Tongue (tissue), 2 donors: ENCODE measurements around the gene PRDX3. TPM values are rescaled to one million over a fixed set of nuclear protein-coding genes. Genes with fewer than 3 reads are reported as not detected.
"Not testable (repeated sequence)": the region's sequence is repeated elsewhere in the genome, so short reads cannot be mapped to it uniquely, and the experiment has no call there.

Experiments
- DNase-seq: peaks from one replicate; pipeline ENCODE4 v3.0.0-alpha.2; 2015
- total RNA-seq: library from RNA; depleted of rRNA; stranded (reverse); fragments of >200 nt; gene quantifications from one replicate; pipeline ENCODE4 v1.2.3, GENCODE V29; 2014

Gene PRDX3
- total RNA-seq, 1 donor from 2014 or later: 184 TPM

- DNase-seq: peak; percentile 87
These were observed 28.2 kb upstream of the PRDX3 start for GRCh38 chr10:119206603-119207365.

GRCh38 chr10:119205894-119206602 is 27.4 kb upstream of the PRDX3 start:
- DNase-seq: peak; percentile 44

GRCh38 chr10:119203006-119203405 is 24.4 kb upstream of the PRDX3 start:
- DNase-seq: no peak

GRCh38 chr10:119201233-119201632 is 22.6 kb upstream of the PRDX3 start:
- DNase-seq: no peak

- peak; percentile 90 for DNase-seq
These were observed 20.8 kb upstream of the PRDX3 start for GRCh38 chr10:119199231-119199992.

- DNase-seq: no peak
These were observed 19.8 kb upstream of the PRDX3 start for GRCh38 chr10:119198438-119198837.

GRCh38 chr10:119197921-119198320 is 19.3 kb upstream of the PRDX3 start:
- DNase-seq: no peak

GRCh38 chr10:119191881-119192280 is 13.3 kb upstream of the PRDX3 start:
- DNase-seq: no peak

GRCh38 chr10:119190954-119191785 is 12.6 kb upstream of the PRDX3 start:
- DNase-seq: no peak

- DNase-seq: no peak
These were observed 11.7 kb upstream of the PRDX3 start for GRCh38 chr10:119190353-119190752.

- no peak for DNase-seq
These were observed 11.2 kb upstream of the PRDX3 start for GRCh38 chr10:119189811-119190282.

GRCh38 chr10:119183664-119184412 is 5.2 kb upstream of the PRDX3 start:
- DNase-seq: no peak

GRCh38 chr10:119180850-119181400 is 2.3 kb upstream of the PRDX3 start:
- DNase-seq: not testable (repeated sequence)

GRCh38 chr10:119177708-119178371 is 772 bp downstream of the PRDX3 start:
- DNase-seq: no peak

GRCh38 chr10:119176166-119176565 is 2.4 kb downstream of the PRDX3 start:
- DNase-seq: no peak

- no peak for DNase-seq
These were observed 4.5 kb downstream of the PRDX3 start for GRCh38 chr10:119174109-119174508.

GRCh38 chr10:119167041-119167440 is 11.6 kb downstream of the PRDX3 start:
- DNase-seq: no peak

GRCh38 chr10:119166564-119166963 is 12.0 kb downstream of the PRDX3 start:
- no peak for DNase-seq

GRCh38 chr10:119166118-119166500 is 12.5 kb downstream of the PRDX3 start:
- no peak for DNase-seq
